ENCODE data around the gene PRKAR1B.

PRKAR1B gene

GRCh38 chr7:532379-533143 is 194.5 kb downstream of the PRKAR1B start:
- TF ChIP-seq TAF1 (IDR thresholded peaks at IDR 0.05; ENCODE audit: low read depth) = no peak
- TF ChIP-seq CREB1 (IDR thresholded peaks at IDR 0.05; ENCODE audit: low read depth) = no peak
- no peak for TF ChIP-seq FOXM1 (IDR thresholded peaks at IDR 0.05; ENCODE audit: borderline replicate concordance, low read depth)
- no peak for TF ChIP-seq NFIC (IDR thresholded peaks at IDR 0.05)
- TF ChIP-seq REST (IDR thresholded peaks at IDR 0.05; ENCODE audit: low read depth) = no peak
- no peak for TF ChIP-seq TCF12 (IDR thresholded peaks at IDR 0.05; ENCODE audit: low read depth)
- TF ChIP-seq EP300 (IDR thresholded peaks at IDR 0.05; ENCODE audit: borderline replicate concordance) = no peak
- TF ChIP-seq YY1 (IDR thresholded peaks at IDR 0.05; ENCODE audit: low read depth) = no peak

- TF ChIP-seq RAD21 (IDR thresholded peaks at IDR 0.05; ENCODE audit: low read depth) = no peak
- no peak for TF ChIP-seq USF1 (IDR thresholded peaks at IDR 0.05)
- TF ChIP-seq, protein P1, sequence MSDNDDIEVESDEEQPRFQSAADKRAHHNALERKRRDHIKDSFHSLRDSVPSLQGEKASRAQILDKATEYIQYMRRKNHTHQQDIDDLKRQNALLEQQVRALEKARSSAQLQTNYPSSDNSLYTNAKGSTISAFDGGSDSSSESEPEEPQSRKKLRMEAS (IDR thresholded peaks at IDR 0.05) = no peak
- no peak for TF ChIP-seq NFIC (IDR thresholded peaks at IDR 0.05)
- TF ChIP-seq FOXM1 (IDR thresholded peaks at IDR 0.05; ENCODE audit: borderline replicate concordance, low read depth) = no peak
- no peak for TF ChIP-seq TCF12 (IDR thresholded peaks at IDR 0.05; ENCODE audit: low read depth)
- TF ChIP-seq TAF1 (IDR thresholded peaks at IDR 0.05; ENCODE audit: low read depth) = no peak
- TF ChIP-seq EP300 (IDR thresholded peaks at IDR 0.05; ENCODE audit: borderline replicate concordance) = no peak
Measured at GRCh38 chr7:531777-532176, 195.3 kb downstream of the PRKAR1B start.

DNA sequence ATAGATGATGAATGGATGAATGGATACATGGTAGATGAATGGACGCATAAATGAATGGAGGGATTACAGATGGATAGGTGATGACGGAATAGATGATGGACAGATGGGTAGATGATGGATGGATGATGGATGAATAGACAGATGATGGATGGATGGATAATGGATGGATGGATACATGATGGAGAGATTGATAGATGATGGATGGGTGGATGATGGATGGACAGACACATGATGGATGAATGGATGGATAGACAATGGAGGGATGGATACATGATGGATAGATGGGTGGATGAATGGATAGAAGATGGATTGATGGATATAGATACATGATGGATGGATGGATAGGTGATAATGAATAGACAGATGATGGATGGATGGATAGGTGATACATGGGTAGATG is 198.6 kb downstream of the PRKAR1B start:
- TF ChIP-seq USF1 (IDR thresholded peaks at IDR 0.05) (no peak), CREB1 (IDR thresholded peaks at IDR 0.05; ENCODE audit: low read depth) (no peak), EGR1 (IDR thresholded peaks at IDR 0.05) (no peak), TAF1 (IDR thresholded peaks at IDR 0.05; ENCODE audit: low read depth) (no peak), TCF12 (IDR thresholded peaks at IDR 0.05; ENCODE audit: low read depth) (no peak), YY1 (IDR thresholded peaks at IDR 0.05; ENCODE audit: low read depth) (no peak), CEBPB (IDR thresholded peaks at IDR 0.05) (no peak), ZBTB7A (IDR thresholded peaks at IDR 0.05; ENCODE audit: low read depth) (no peak), RAD21 (IDR thresholded peaks at IDR 0.05; ENCODE audit: low read depth) (no peak), EP300 (IDR thresholded peaks at IDR 0.05; ENCODE audit: borderline replicate concordance) (no peak)
- TF ChIP-seq, protein P1 (IDR thresholded peaks at IDR 0.05) = no peak

- TF ChIP-seq EGR1 (IDR thresholded peaks at IDR 0.05) = no peak
- TF ChIP-seq NFIC (IDR thresholded peaks at IDR 0.05) = no peak
- no peak for TF ChIP-seq TCF12 (IDR thresholded peaks at IDR 0.05; ENCODE audit: low read depth)
- TF ChIP-seq TAF1 (IDR thresholded peaks at IDR 0.05; ENCODE audit: low read depth) = no peak
- no peak for TF ChIP-seq TEAD4 (IDR thresholded peaks at IDR 0.05)
- TF ChIP-seq, protein P1 (IDR thresholded peaks at IDR 0.05) = no peak
- no peak for TF ChIP-seq EP300 (IDR thresholded peaks at IDR 0.05; ENCODE audit: borderline replicate concordance)
- no peak for TF ChIP-seq REST (IDR thresholded peaks at IDR 0.05; ENCODE audit: low read depth)
- TF ChIP-seq FOXM1 (IDR thresholded peaks at IDR 0.05; ENCODE audit: borderline replicate concordance, low read depth) = no peak
- TF ChIP-seq YY1 (IDR thresholded peaks at IDR 0.05; ENCODE audit: low read depth) = no peak
- TF ChIP-seq CREB1 (IDR thresholded peaks at IDR 0.05; ENCODE audit: low read depth) = no peak
- TF ChIP-seq USF1 (IDR thresholded peaks at IDR 0.05) = no peak
- TF ChIP-seq CEBPB (IDR thresholded peaks at IDR 0.05) = no peak
- no peak for TF ChIP-seq ZBTB7A (IDR thresholded peaks at IDR 0.05; ENCODE audit: low read depth)
- TF ChIP-seq RAD21 (IDR thresholded peaks at IDR 0.05; ENCODE audit: low read depth) = no peak; the same call in 1 of the 2 replicates
Measured at GRCh38 chr7:527723-528122, 199.4 kb downstream of the PRKAR1B start.

DNA sequence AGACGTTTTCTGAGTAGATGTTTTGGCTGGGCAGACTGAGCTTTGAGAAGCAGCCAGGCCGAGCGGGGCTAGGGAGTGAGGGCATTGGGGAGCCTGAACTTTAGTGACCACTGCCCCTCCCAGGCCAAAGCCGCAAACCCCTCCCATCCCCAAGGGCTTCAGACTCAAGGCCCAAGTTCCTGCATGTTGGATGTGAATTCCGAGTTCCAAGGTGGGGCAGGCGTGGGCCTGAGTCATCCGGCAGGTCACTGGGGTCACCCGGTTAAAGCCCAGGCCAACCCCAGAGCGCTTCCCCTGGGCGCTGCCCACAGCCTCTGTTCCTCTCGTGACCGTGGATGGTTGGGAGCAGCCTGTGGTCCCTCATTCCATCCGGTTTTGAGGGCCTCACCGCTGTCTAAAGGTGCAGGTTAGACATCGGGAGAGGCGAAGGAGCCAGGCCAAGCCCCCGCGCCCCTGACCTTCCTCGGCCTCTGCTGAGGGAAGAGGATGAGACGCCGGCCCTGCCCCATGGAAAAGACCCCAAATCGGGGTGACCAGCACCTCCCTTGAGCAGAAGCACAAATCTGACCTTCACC is 200.5 kb downstream of the PRKAR1B start:
- TF ChIP-seq RAD21 (IDR thresholded peaks at IDR 0.05; ENCODE audit: low read depth) (no peak), EP300 (IDR thresholded peaks at IDR 0.05; ENCODE audit: borderline replicate concordance) (no peak), CEBPB (IDR thresholded peaks at IDR 0.05) (no peak), NFIC (IDR thresholded peaks at IDR 0.05) (no peak), TCF12 (IDR thresholded peaks at IDR 0.05; ENCODE audit: low read depth) (no peak), ZBTB7A (IDR thresholded peaks at IDR 0.05; ENCODE audit: low read depth) (no peak), EGR1 (IDR thresholded peaks at IDR 0.05) (no peak), YY1 (IDR thresholded peaks at IDR 0.05; ENCODE audit: low read depth) (no peak), CREB1 (IDR thresholded peaks at IDR 0.05; ENCODE audit: low read depth) (no peak), FOXM1 (IDR thresholded peaks at IDR 0.05; ENCODE audit: borderline replicate concordance, low read depth) (no peak), USF1 (IDR thresholded peaks at IDR 0.05) (no peak)
- TF ChIP-seq, protein P1 (IDR thresholded peaks at IDR 0.05) = no peak
